ENCODE data around the gene SIK3.
A peak's percentile ranks its signal among the peaks of the same experiment; 100 is the strongest.

Gene SIK3

GRCh38 chr11:116840224-116840745 is 257.9 kb downstream of the SIK3 start:
- no peaks in the 10 kb centered on the region for H3K9me3 ChIP-seq
- intact Hi-C loops (cut with DNase I; ENCODE audit: low total_unique reads), result no loop called here
- H3K36me3 ChIP-seq, result peaks cover 18 to 24% (median 18%) of the 10 kb centered on the region in 3 donors
- no peak overlapping the region for H3K27ac ChIP-seq
- no peaks in the 10 kb centered on the region for H3K27me3 ChIP-seq
- no peak overlapping the region for H3K4me3 ChIP-seq
- no peak for TF ChIP-seq CTCF (IDR thresholded peaks at IDR 0.05)
- peaks cover 0 to 12% (median 5%) of the 10 kb centered on the region in 4 donors for H3K4me1 ChIP-seq
- no peak for DNase-seq

- Histone ChIP-seq H3K9me3 (no peaks in the 10 kb centered on the region), H3K27me3 (no peaks in the 10 kb centered on the region), H3K4me1 (peaks cover 0 to 15% (median 10%) of the 10 kb centered on the region in 4 donors), H3K36me3 (peaks cover 3 to 8% (median 7%) of the 10 kb centered on the region in 3 donors), H3K27ac (no peak overlapping the region), H3K4me3 (no peak overlapping the region)
- intact Hi-C loops (cut with DNase I; ENCODE audit: low total_unique reads), result loop anchor here (5.0 kb wide), 1 partner anchor 46 kb away; the partner anchor contains the start of gene APOA5
- DNase-seq, result no peak
- no peak for TF ChIP-seq CTCF (IDR thresholded peaks at IDR 0.05)
Observed at GRCh38 chr11:116838321-116839084, 259.7 kb downstream of the SIK3 start.

GRCh38 chr11:116837231-116838091 is 260.8 kb downstream of the SIK3 start, which contains the start of gene APOA1:
APOA1 (minus strand) TSS chr11:116837622; CDS start chr11:116837387, 235 bp downstream.
- H3K4me3 ChIP-seq, result no peak within 1 kb of the TSS
- H3K27ac ChIP-seq, result peak within 1 kb of the TSS in 1 of 2 donors; percentile 75
- peaks cover 0 to 15% (median 10%) of the 10 kb centered on the region in 4 donors for H3K4me1 ChIP-seq
- intact Hi-C loops (cut with DNase I; ENCODE audit: low total_unique reads), result loop anchor here (5.0 kb wide), 1 partner anchor 45 kb away; the partner anchor contains the start of gene APOA5
- TF ChIP-seq CTCF (IDR thresholded peaks at IDR 0.05), result no peak
- H3K27me3 ChIP-seq, result no peaks in the 10 kb centered on the region
- DNase-seq, result no peak
- no peaks in the 10 kb centered on the region for H3K36me3 ChIP-seq
- no peaks in the 10 kb centered on the region for H3K9me3 ChIP-seq

- Histone ChIP-seq H3K36me3 (no peaks in the 10 kb centered on the region), H3K9me3 (no peaks in the 10 kb centered on the region), H3K27ac (peak overlapping the region in 1 of 2 donors; percentile 75), H3K4me1 (peaks cover 0 to 15% (median 10%) of the 10 kb centered on the region in 4 donors), H3K4me3 (no peak overlapping the region), H3K27me3 (no peaks in the 10 kb centered on the region)
- no peak for DNase-seq
- TF ChIP-seq CTCF (IDR thresholded peaks at IDR 0.05), result no peak
- intact Hi-C loops (cut with DNase I; ENCODE audit: low total_unique reads), result loop anchor here (5.0 kb wide), 1 partner anchor 44 kb away; the partner anchor contains the start of gene APOA5
Observed at GRCh38 chr11:116836632-116836991, 261.6 kb downstream of the SIK3 start.
